Left forelimb (tissue), 1 donor: Measurements from ENCODE around the gene FAM193B.
"Not testable (repeated sequence)": the region's sequence is repeated elsewhere in the genome, so short reads cannot be mapped to it uniquely, and the experiment has no call there.

Experiments
- DNase-seq: peaks from one replicate; pipeline ENCODE4 v3.0.0-alpha.2; 2018; ENCODE audit warnings: low spot score

Gene FAM193B

DNA sequence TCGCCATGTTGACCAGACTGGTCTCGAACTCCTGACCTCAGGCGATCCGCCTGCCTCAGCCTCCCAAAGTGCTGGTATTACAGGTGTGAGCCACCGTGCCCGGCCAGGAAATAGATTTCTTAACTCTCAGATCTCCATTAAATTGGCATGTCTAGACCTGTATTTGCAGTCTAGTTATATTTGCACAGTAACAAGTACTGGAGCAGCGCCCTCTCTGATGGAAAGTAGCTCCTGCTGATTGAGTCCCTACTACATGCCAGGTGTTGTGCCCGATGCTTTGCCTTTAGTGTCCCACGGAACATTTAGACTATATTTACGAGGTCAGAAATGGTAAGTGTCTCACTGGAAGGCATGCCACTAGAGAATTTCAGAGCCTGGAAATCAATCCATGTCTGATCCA is 21.8 kb upstream of the FAM193B start:
- no peak for DNase-seq

GRCh38 chr5:177575488-177575887 is 21.1 kb upstream of the FAM193B start:
- DNase-seq = no peak

DNA sequence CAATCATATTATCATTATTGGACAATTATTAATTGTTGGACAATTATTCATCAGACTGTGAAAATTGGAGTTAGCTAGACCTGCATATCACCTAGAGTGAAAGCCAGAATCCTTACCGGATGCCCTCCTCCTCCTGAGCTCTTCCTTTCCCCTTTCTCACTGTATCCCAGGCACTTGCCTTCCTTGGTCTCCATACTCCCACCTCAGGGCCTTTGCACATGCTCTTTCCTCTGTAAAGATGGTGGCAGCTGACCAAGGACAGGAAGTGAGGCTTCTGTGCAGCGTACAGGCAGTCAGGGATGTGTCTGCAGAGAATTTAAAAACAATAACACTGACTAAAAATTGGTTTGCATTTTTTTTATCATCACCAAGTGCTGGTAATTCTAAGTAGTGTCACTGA is 15.5 kb upstream of the FAM193B start:
- no peak for DNase-seq

DNA sequence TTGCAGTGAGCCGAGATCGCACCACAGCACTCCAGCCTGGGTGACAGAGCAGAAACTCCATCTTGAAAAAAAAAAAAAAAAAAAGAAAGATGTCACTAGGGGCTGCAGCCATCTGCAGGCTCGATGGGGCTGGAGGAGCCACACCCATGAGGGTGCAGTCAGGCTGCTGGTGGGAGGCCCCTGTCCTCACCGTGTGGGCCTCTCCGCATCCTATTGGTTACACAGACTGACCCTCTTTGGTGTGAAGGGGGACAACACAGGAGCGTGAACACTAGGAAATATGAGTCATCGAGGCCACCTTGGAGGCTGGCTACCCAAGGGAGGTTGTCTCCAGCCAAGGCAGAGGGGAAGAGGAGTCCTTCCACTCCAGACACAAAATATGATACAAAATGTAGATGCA is 14.0 kb upstream of the FAM193B start:
- no peak for DNase-seq

DNA sequence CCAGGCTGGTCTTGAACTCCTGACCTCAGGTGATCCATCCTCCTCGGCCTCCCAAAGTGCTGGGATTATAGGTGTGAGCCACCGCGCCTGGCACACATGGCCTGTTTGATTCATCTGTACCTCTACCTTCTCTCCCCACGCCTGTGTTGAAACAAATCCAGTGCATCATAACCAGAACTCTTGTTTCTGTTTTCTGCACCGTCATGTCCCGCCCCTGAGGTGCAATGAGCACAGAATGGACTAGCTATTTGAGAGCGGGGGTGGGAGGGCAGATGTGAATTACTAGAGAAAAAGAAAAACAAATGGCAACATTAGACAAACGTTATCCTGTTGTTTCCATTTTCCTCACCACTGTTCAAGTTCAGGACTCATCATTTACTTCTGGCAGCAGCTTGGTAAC is 10.7 kb upstream of the FAM193B start:
- no peak for DNase-seq

GRCh38 chr5:177559446-177559941 is 5.1 kb upstream of the FAM193B start:
- DNase-seq = not testable (repeated sequence)

- no peak for DNase-seq
These were observed 3.4 kb upstream of the FAM193B start for GRCh38 chr5:177557796-177558195.

- DNase-seq = no peak
These were observed 2.8 kb upstream of the FAM193B start for GRCh38 chr5:177557041-177557647.

DNA sequence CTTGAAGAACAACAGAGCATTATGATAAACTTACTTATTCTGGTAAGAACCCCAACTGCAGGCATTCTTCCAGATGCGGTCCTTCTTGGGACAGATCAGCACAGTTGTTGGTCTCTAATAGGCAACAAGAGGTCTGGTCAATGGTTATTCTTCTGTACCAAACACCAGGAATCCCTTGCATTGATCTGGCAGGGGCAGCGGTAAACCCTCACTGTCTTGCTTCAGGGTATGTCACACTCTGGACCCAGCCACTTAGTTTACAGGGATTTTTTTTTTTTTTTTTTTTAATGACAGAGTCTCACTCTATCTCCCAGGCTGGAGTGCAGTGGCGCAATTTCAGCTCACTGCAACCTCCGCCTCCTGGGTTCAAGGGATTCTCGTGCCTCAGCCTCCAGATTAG is 1.3 kb upstream of the FAM193B start:
- DNase-seq = no peak

- no peak for DNase-seq
These were observed 865 bp upstream of the FAM193B start for GRCh38 chr5:177555228-177555627.

DNA sequence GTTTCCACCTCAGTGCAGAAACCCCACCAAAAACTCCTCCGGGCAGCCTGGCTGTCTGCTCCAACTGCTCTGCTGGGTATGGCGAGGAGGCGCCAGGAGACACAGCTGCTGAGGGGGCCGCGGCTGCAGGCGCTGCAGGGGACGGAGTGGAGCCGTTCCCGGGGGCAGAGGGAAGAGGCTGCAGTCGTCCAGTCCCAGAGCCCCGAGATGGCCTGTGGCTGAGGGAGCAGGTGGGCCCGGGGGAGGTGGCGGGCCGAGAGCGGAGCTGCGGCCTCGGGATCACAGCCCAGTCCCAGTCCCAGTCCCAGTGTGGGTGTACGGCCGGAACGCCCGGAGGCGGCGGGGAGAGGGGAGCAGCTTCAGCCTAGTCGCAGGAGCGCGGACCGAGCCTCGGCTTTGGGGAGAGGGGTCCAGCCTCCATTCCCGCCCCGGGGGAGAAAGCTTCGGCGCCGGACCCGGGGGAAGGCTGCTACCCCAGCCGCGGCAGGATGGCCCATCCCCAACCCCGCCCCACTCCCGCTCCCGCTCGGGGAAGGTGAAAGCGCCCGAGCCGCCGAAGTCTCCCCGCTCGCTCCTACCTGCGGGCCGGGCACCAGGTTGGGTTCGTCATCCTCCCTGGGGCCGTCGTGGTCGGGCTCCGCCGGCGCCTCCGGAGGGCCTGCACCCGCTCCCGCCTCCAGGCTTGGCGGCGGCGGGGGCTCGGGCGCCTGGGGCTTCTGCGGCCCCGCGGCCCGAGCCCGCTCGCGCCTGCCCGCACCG is 513 bp downstream of the FAM193B start:
- DNase-seq = peak; percentile 71

DNA sequence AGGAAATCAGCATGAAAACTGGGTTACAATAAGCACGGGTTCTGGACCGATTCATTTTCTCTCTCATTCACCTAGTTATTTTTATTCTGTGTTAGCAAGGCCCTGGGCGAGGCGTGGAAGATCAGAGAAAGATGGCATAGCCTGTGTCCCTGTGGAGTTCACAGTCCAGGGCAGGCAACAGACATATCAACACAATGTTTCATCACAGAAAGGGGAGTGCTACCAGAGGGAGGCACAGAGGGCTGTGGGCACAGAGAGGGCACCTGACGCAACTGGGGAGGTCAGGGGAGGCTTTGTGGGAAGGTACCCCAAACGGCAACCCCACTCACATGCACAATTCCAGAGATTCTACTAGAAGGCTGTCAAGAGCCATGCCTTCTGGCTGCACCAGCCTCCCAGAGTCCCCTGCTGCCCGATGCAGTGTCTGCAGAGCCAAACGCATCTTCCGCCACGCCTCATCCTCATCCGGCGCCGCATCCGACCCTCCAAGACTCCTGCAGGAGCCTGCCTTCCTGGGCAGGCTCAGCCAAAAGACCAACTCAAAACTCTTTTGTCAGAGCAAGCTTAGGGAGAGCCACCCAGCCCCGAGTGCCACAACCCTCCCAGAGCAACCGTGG is 1.4 kb downstream of the FAM193B start:
- DNase-seq = no peak

DNA sequence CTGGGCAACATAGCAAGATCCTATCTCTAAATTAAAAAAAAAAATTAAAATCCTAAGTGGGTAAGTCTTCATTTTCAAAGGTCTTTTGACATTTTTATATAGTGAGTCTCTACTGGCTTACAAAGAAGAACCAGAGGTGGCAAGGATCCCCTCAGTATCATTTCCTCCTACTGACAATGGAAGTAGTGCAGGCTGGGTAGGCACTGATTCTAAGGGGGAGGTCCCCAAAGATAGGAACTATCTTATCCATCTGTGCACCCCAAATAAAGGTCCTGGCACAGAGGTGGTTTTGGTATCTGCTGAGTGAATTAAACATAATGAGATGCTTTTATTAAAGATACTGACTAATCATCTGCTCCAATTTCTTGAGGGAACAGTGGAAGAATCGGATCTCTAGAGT is 4.2 kb downstream of the FAM193B start:
- DNase-seq = no peak

- DNase-seq = no peak
These were observed 5.9 kb downstream of the FAM193B start for GRCh38 chr5:177548495-177548894.

DNA sequence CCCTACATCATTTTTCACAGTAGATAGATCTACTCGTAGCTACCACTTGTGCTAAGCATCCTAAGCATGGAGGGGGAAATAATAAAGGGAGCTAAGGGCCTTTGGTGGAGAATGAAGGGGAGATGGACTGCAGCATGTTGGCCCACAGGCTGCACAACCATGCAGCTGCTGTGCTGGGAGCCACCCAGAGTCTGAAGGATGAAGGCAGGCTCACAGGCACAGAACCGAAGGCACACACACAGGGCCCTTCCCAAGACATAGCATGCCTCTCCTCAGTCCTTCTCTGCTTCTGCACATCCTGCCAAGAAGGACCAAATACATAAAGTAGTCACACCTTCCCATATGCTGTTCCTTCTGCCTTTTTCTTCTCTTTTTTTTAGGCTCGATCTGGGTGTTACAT is 6.6 kb downstream of the FAM193B start:
- no peak for DNase-seq

DNA sequence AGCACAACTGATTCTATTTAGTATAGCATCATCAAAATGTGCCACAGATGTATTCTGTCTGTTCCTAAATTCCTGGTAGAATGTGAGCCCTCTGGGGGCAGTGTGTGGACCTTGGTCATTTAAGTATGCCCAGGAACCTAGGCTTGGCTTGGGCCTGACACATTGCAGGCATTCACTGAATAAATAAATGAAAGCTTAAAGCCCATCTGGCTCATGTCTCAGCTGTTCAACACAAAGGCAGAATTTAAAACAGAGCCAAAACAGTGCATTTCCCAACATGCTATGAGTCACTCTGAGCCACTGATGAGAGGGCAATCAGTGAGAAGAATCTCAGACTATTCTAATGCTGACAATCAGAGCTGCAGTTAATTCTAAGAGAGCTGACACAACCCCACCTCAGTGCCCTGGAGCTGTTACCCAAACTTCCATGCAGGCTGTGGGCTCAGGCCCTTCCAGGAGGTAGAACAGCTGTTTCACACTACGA is 8.1 kb downstream of the FAM193B start:
- no peak for DNase-seq

DNA sequence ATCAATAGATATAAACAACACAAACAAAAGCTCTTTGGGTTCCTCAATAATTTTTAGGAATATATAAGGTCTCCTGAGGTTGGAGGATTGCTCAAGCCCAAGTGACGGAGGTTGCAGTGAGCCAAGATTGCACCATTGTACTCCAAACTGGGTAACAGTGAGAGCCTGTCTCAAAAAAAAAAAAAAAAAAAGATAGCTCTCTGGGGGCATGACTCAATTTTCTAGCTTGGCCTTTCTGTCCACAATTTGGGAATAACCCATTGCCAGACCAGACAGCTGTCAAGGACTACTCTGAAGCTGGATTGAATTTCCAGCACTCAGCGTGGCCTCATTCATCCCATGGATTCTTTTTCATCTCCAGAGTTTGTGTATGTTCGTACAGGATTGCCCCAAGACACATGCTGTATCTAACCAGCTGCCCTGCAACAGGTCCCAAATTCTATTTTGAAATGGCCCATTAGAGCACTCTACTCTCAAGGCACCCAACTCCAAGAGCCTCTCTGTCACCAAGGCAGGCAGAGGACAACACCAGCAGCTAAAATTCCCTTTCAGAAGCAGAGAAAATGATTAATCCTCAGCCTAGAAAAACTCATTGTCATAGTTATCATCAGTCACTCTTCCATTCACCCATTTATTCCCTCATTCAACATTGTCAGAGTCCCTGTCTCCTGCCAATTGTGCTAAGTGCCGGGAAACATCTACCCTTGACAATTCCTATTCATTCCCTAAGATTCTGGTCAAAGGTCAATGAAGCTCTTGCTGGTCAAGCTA is 8.7 kb downstream of the FAM193B start:
- DNase-seq = no peak

DNA sequence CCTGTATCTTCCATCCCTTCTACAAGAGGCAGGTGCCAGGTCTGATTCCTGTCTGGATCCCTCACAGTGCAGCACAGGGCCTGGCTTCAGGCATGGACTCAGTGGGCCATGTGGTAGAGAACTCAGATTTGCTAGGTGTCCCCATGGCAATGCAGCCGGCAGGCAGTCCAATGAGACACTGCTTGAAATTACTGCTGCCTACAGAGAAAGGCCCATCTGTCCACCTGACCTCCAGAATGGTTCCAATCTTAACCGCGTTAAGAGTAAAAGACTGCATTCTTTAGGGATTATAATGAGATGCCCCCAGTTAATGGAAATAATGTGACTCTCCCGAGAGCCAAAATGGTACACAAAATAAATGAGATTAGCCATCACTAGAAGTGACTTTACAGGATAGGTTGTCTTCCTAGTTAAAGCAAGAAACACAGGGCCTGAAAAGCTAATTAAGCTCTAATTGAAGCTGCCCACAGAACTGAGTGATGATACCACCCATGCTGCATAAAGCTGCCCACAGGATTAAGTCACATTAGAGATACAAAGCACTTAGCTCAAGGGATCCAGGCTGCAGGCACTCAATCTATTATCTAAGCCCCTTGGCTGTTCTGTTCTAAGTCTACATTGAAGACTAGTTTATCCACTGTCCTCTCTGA is 11.4 kb downstream of the FAM193B start:
- no peak for DNase-seq

DNA sequence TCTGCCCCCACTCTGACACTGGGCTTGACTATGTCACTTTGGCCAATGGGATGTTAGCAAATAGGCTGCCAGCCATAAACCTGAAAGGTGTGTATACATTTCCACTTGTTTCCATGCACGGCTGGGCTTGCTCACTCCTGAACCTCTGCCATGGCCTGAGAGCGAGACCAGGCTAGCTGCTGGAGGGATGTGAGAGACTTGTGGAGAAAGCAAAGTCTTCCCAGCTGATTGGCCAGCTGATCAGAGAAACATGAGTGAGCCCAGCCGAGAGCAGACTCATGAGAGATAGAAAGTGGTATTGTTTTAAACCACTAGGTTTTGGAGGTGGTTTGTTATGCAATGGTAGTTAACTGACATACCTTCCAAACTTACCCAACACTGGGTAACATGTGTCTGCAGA is 13.9 kb downstream of the FAM193B start:
- no peak for DNase-seq

DNA sequence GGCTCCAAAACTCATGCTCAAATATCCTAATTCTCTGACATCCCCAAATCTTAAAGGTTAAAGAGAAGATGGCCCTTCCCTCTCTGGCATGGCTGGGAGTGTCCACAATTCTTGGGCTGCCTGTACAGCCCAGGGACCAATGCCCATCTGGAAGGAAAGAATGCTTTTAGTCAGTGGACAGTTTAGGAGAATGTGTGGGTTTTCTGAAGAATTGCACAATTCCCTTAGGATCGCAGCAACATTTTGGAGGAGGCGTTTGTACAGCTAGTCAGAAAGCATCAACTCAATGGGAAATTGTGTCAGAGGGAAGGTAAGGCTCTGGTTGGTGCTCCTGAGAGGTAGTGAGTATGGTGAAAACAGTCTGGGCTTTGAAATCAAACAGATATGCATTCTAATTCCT is 15.0 kb downstream of the FAM193B start:
- no peak for DNase-seq

DNA sequence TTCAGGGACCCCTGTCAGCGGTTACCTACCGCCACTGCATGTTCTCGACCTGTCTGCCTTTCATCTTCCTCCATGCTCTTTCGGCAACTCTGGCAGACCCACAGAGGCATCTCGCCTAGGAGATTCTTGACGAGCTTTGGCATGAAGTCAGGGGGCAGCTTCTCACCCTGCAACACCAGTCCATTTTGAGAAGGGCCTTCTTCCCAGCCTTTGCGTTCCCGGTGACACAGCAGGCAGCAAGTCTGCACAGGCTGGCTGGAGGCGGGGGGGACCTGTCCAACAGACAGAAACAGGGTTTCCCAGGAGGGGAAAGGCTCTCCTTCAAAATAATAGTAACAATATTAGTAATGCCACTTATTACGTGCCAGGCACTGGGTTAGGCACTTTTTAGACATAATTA is 15.5 kb downstream of the FAM193B start:
- no peak for DNase-seq
